A673 (cell line): ENCODE measurements around the gene CEP170B.

ENCODE experiments used
- CTCF ChIP-seq: fragments of 300-800, 200-600 bp; sonication (generic); conservative IDR thresholded peaks from 2 replicates; pipeline ENCODE4 v1.5.1; 2017; ENCODE audit warnings: low read depth, mild to moderate bottlenecking, antibody characterized with exemption, low read length, moderate library complexity, mixed read lengths
- EZH2 ChIP-seq: fragments of 200-600 bp; sonication (generic); IDR thresholded peaks from 2 replicates; pipeline ENCODE4 v1.6.1; 2017; ENCODE audit warnings: borderline replicate concordance, low read depth, mild to moderate bottlenecking, mixed read lengths, antibody characterized with exemption, low read length; ENCODE audit not compliant: poor library complexity, severe bottlenecking

- TF ChIP-seq CTCF (no peak), EZH2 (no peak)
These were observed 76.7 kb downstream of the CEP170B start for GRCh38 chr14:104941508-104942365.
